Daoy (cell line): Measurements from ENCODE around the gene COLEC12. TPM values are rescaled to one million over a fixed set of nuclear protein-coding genes. Genes with fewer than 3 reads are reported as not detected.

Experiments
- DNase-seq: peaks from one replicate; pipeline ENCODE4 v3.0.0-alpha.2; 2015; ENCODE audit warnings: low read depth
- total RNA-seq: library from RNA; depleted of rRNA; stranded (reverse); fragments of >200 nt; shearing (Covaris generic); gene quantifications from 2 replicates; pipeline ENCODE4 v1.2.3, GENCODE V29; 2014

Gene COLEC12
- total RNA-seq, 1 experiment from 2014 or later: 1.7 TPM

DNA sequence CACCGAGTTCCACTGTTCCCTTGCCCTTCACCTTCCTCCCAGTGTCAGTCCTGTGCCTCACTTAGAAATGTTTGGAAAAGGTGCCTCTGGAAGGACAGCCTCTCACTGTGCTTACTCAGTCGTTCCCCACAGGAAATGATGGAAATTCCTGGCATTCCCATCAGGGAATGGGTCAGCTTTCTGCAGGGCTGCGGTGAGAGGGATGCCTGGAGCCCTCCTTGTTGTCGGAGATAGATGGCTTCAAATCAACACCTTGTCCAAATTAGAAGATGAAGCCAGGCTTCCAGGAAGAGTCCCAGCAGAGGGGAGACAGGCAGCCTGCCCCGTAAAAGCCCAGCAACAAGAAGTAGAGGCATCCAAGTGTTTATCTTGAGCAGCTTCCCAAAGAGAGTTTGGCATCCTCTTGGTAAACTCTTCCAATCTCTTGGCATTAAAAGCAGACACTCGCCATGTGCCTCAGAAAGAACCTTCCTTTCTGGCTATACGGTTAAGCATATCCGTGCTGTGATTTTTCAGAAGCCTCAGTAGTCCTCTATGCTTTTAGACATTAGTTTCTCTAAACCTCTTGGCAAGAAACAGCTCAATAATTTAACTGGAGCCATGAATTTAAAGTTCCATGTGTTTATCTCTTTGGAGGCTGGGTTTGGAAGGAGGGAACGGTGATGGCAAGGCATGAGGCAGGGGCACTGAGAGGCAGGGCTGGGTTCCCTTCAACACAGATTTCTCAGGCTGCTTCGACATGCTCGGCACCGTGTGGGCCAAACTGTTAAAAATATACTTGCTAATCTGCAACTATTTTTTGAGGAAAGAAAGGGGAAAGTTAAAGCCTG lies 25.1 kb downstream of the COLEC12 start:
- DNase-seq: peak; percentile 72

DNA sequence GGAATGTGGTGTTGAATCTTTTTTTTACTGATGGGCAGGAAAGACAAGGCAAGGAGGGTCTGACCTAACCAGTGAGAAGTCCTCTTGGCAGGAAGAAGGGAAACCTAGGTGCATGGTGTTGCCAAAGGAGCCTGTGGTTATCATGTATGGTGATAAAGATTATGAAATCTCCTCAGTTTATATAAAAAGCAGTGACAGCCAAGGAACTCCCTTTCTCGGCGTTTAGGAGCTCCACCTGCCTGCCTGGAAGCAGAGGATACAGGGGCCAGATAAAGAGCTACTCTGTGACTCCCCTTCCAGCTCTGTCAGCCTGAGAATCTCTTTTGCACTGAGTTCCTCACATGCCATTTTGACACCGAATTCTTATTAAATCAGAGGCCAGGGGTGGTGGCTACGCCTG lies 26.1 kb downstream of the COLEC12 start:
- no peak for DNase-seq

DNA sequence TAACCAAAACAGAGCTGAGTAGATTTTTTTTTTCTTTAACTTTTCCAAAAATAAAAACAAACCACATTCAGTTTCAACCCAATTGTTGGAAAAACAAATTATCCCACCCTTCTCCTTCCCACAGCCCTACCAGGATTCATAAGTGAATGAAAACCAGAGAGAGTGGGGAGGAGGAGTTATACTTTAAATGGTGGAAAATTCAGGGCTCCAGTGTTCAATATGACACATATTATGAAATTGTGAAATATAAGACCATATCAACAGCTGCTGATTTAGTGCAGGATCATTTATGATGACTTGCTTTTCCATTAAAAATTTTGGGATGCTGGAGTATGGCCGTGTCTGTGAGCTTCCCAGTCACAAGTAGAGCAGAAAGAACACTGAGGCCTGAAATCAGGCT lies 26.7 kb downstream of the COLEC12 start:
- no peak for DNase-seq

- DNase-seq: no peak
Measured at GRCh38 chr18:471716-472115, 28.8 kb downstream of the COLEC12 start.

GRCh38 chr18:470661-471501 lies 29.6 kb downstream of the COLEC12 start:
- no peak for DNase-seq

GRCh38 chr18:468955-469790 lies 31.3 kb downstream of the COLEC12 start:
- no peak for DNase-seq

DNA sequence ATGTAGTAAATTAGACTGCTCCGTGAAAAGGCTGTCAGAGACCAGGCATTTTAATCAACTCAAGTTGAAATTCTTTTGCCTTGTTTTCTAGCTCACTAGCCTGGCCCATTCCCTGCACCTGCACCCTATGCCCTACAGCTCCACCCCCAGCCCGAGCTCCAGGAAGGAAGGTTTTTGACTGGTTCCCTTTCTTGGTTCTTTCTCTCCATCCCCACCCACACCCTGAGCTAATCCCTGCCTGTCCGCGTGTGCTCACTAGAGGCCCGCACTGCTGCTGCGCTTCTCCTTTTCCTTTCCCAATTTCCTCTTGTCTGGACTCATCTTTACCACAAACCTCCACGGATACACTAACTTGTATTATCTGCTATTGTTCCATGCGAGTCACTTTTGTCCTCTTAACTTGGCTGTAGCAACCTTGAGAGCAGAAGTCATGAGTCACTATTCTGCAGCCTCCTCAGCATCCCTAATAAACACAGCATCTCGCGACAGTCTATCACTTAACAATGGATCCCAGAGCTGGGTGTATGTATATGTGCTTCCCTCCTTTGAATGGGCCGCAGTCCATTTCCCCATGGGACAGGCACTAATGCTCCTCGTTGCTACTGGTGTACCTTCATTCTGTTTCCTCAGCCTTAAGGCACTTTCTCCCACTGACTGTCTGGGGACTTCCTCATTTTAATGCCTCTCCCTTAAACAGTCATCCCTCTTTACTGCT lies 36.5 kb downstream of the COLEC12 start:
- DNase-seq: no peak

DNA sequence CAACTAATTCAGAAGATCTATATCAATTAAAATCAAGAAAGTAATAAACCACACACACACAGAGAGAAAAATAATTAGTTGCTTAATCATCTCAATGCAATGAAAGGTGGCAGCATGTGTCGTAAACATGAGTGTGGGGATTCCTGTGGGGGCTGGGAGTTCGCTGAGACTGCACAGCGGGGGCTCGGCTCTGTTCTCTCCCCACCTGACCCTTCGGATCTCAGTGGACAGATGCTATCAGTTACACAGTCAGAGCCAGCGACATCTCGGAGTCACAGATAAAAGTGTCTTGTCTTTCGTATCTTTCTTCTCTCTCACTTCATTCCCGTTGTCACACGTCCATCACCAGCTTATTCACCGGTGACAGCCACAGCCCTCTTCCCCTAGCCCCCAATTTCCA lies 37.1 kb downstream of the COLEC12 start:
- DNase-seq: no peak

- no peak for DNase-seq
Measured at GRCh38 chr18:461762-462161, 38.7 kb downstream of the COLEC12 start.

DNA sequence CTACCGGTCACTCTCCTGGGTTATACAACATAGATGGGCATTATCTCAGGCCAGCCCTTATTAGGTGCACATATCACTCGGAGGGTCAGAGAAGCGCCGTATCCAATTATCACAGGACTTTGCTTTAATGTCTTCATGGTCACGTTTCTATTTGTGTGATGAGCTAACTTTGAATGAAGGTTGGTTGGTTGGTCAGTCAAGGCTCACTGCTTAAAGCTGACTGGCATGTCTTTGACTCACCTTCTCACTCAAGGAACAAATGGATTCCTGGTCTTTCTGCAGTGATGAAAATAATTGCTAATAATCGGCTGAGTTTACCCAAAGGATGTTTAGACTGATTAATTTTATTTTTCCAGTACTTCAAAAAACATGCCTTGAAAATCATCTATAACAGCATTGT lies 39.7 kb downstream of the COLEC12 start:
- DNase-seq: no peak

- no peak for DNase-seq
Measured at GRCh38 chr18:459814-460593, 40.5 kb downstream of the COLEC12 start.

DNA sequence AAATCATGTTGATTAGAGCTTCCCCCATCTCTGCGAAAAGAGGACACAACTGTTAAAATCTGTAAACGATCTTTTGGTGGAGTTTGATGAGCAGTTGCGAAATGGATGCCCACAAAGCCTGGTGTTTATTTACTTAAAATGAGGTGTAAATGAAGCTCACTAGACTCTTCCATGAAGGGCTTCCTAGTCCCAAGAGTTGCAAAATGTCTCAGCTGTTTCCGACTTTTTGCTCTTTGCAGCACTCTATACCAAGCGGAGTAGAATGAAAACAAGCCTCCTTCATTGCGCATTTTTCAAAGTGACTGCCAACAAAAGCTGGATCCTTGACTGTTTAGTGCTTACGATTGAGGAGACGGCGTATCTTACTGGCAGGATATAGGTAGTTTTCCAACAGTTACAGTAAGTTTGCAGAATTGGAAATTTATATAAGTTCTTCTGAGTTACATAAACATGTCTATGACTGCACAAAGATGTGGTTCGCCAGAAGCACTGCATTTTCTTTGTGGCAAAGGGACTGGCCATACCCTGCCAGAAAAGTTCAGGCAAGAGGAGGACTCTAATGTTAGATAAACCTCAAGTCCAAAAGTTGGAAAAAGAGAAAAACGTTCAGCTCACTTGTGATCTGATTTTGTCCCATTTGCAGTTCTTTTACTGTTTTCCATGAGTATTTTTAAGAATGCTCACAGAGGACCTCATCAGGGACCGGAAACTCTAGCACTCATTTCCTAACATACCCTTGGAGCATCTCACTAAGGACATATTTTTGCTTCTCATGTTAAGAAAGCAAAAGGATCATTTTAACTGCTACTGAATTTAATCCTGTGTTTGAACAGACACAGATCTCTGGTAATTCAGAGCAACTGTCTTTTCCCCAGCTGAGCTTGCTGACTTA lies 42.7 kb downstream of the COLEC12 start:
- no peak for DNase-seq

GRCh38 chr18:457140-457519 lies 43.4 kb downstream of the COLEC12 start:
- peak; percentile 54 for DNase-seq

DNA sequence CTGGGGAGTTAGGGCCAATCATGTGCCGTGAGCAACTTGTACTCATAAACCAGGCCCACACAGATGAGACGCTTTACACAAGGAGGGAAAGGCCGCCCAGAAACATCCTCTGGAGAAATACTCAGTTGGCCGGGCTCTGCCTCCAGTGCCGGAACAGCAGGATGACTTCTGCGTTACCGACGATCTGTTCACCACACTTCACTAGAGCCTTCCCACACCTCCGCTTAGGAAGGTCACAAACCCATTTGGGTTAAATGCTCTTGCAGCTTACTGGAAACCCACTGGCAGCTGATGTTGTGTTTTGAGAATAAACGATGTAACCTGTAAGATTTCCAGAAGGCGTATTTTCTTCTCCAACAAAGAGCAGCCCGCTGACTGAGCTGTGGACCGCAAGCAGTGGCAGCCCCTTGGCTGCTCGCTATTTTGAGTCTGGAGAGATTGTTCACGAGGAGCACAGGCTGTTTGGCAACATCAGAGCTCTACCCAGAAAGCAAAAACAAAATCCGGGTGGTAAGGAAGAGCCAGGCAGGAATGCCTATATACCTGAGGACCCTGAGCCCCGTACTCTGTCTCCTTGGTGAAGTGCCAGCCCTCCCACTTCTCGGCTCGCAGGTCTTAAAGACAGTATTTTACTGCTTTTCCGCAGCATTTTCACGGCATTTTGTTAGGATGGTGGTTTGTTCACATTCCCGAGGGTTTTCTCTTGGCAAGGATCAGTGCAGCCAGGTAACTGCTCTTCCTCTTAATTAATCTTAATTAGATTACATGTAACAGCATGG lies 44.0 kb downstream of the COLEC12 start:
- no peak for DNase-seq

- no peak for DNase-seq
Measured at GRCh38 chr18:453400-453799, 47.1 kb downstream of the COLEC12 start.

DNA sequence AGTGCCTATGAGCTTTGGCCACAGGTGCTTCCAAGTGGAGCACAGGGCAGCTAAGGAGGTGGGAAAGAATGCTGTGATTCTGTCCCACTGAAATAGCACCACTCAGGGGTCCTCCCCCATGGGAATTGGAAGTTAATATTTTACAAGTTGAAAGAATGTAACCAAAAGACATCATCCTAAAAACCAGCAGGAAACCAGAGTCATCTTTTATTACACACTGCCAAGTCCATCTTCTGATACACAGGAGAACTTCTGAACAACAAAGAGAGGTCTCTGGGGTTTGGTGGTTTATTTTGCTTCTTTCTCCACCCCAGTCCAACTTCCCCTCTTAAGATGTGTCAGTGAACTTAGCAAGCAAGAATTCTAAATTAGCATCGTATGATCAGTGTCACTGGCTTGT lies 47.7 kb downstream of the COLEC12 start:
- no peak for DNase-seq

GRCh38 chr18:449374-449773 lies 51.1 kb downstream of the COLEC12 start:
- DNase-seq: no peak

DNA sequence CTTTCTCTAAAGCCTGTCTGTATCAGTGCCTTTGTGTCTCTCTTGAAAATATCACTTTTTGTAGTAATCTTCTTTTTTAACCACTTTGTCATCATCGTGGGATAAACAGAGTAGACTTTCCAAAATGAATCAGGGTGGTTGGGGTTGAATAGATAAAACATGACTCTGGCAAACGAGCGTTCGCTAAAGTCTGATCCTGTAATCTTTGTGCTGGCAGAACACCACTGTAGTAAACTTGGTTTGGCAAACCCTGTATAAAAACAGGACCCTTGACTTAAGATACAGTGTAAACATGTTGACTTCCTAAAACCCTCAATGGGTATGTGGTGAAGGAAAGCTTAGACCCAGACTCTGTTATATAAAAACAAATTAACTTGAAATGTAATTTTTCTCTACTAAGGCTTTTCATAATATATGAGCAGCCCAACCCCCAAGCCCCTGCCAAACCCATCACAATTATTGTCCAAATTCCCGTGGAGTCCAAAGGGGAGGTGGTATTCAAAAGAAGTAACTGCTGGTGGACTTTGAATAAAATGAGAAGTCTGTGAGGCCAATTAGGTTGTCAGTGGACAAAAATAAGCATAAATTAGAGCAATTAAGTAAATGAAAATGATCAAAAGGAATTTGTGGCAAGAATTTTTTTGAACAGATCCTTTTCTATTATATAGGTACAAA lies 52.2 kb downstream of the COLEC12 start:
- DNase-seq: no peak
